Type B pancreatic cell (in vitro differentiated cells): ENCODE measurements around the gene TMEM145. TPM values are rescaled to one million over a fixed set of nuclear protein-coding genes. Genes with fewer than 3 reads are reported as not detected.

Source experiments
- DNase-seq: peaks from one replicate; pipeline ENCODE4 v3.0.0; 2021; ENCODE audit warnings: mixed read lengths; ENCODE audit not compliant: unreplicated experiment; ENCODE audit errors: extremely low spot score
- H3K27ac Mint-ChIP-seq: 2 replicates; pipeline ENCODE4 v1.8.0; 2021; ENCODE audit warnings: mild to moderate bottlenecking, mixed read lengths
- H3K27me3 Mint-ChIP-seq: 2 replicates; pipeline ENCODE4 v1.8.0; 2021; ENCODE audit warnings: mixed read lengths
- H3K36me3 Mint-ChIP-seq: 2 replicates; pipeline ENCODE4 v1.8.0; 2021; ENCODE audit warnings: mixed read lengths
- H3K4me1 Mint-ChIP-seq: one replicate; pipeline ENCODE4 v1.8.0; 2021; ENCODE audit warnings: mixed read lengths; ENCODE audit not compliant: unreplicated experiment
- H3K4me3 Mint-ChIP-seq: 2 replicates; pipeline ENCODE4 v1.8.0; 2021; ENCODE audit warnings: mild to moderate bottlenecking, mixed read lengths
- H3K9me3 Mint-ChIP-seq: 2 replicates; pipeline ENCODE4 v1.8.0; 2021; ENCODE audit warnings: mixed read lengths
- CTCF ChIP-seq: fragments of 200-600 bp; sonication (generic); conservative IDR thresholded peaks from 2 replicates; pipeline ENCODE4 v1.5.0; 2021; ENCODE audit warnings: antibody characterized with exemption, mild to moderate bottlenecking
- microRNA-seq: library from miRNA; unstranded; fragments of <30 nt; microRNA quantifications from one replicate; pipeline ENCODE4, GENCODE V29; 2020
- total RNA-seq: library from RNA; stranded (reverse); gene quantifications from 2 replicates; pipeline ENCODE4 v1.2.1, GENCODE V29; 2021; ENCODE audit warnings: low replicate concordance

Gene TMEM145
- total RNA-seq, 1 donor from 2014 or later: 3.6 TPM

DNA sequence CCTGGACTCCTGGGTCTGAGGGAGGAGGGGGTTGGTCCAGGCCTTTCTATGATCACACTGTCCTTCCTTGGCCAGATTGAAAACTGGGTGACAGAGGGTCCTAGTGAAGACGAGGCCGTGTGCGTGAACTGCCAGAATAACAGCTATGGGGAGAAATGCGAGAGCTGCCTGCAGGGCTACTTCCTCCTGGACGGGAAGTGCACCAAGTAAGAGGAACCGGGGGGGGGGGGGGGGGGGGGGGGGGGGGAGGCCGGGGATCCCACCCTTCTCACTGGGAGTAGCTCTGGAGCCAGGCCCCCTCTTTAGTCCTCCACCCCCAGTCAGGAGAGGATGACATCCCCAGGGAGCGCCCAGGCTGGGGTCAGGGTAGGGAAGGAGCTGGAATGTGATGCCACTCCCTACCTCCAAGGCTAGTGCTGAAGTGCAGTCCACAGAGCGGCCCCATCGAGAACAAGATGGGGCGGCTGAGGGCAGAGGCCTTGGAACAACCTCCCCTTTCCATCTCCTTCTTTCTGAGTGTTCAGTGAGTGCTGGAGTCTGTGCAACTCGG, 57.6 kb downstream of the TMEM145 start:
- H3K4me1 Mint-ChIP-seq: no peaks in the 10 kb centered on the region
- no peak for TF ChIP-seq CTCF
- H3K27ac Mint-ChIP-seq: no peak overlapping the region
- H3K9me3 Mint-ChIP-seq: no peaks in the 10 kb centered on the region
- DNase-seq: no peak
- no peaks in the 10 kb centered on the region for H3K27me3 Mint-ChIP-seq
- no peak overlapping the region for H3K4me3 Mint-ChIP-seq
- peaks cover 7% of the 10 kb centered on the region for H3K36me3 Mint-ChIP-seq

Small RNA genes within 50 kb of the gene (microRNA-seq; reads per million reads assigned to microRNA genes)
- gene MIR8077: not detected

Other genes with a start within 250 kb of the TMEM145 start
- 1.8 and 5.8 TPM in 2 replicates for gene GRIK5, start 243.1 kb upstream of the TMEM145 start, total RNA-seq
- 20.1 and 20.5 TPM in 2 replicates for gene ZNF574, start 237.1 kb upstream of the TMEM145 start, total RNA-seq
- gene POU2F2, start 180.9 kb upstream of the TMEM145 start, total RNA-seq: 0.57 and 1.7 TPM in 2 replicates
- gene DEDD2, start 95.6 kb upstream of the TMEM145 start, total RNA-seq: 23.7 and 29.3 TPM in 2 replicates
- 18.2 and 19.3 TPM in 2 replicates for gene ZNF526, start 93.0 kb upstream of the TMEM145 start, total RNA-seq
- 43.5 and 49.1 TPM in 2 replicates for gene GSK3A, start 70.7 kb upstream of the TMEM145 start, total RNA-seq
- 54.9 and 78.9 TPM in 2 replicates for gene ERF, start 58.2 kb upstream of the TMEM145 start, total RNA-seq
- gene CIC, start 44.1 kb upstream of the TMEM145 start, total RNA-seq: 44.8 and 70.3 TPM in 2 replicates
- 2.2 and 2.4 TPM in 2 replicates for gene PRR19, start 11.2 kb upstream of the TMEM145 start, total RNA-seq
- gene PAFAH1B3, start 10.7 kb upstream of the TMEM145 start, total RNA-seq: 50.3 and 97.4 TPM in 2 replicates
- gene MEGF8, start 12.3 kb downstream of the TMEM145 start, total RNA-seq: 30.7 and 49.5 TPM in 2 replicates
- gene CNFN, start 77.0 kb downstream of the TMEM145 start, total RNA-seq: 3.3 and 5.6 TPM in 2 replicates
- 6.9 and 17.9 TPM in 2 replicates for gene LIPE, start 114.1 kb downstream of the TMEM145 start, total RNA-seq
- gene CXCL17, start 129.6 kb downstream of the TMEM145 start, total RNA-seq: 1.0 and 3.2 TPM in 2 replicates
- 19.1 and 28.8 TPM in 2 replicates for gene CEACAM1, start 215.2 kb downstream of the TMEM145 start, total RNA-seq